SJCRH30 (cell line): ENCODE results near the gene SLC16A6. TPM values are rescaled to one million over a fixed set of nuclear protein-coding genes. Genes with fewer than 3 reads are reported as not detected.

Experiments
- DNase-seq, 2 experiments: peaks; one replicate each; pipeline ENCODE4 v3.0.0-alpha.2; 2015 to 2020
- H3K27ac ChIP-seq: fragments of 250-450 bp; sonication (Bioruptor Pico); 2 replicates; pipeline ENCODE4 v1.5.1; 2020; ENCODE audit warnings: mild to moderate bottlenecking, moderate library complexity
- H3K27me3 ChIP-seq: fragments of 250-450 bp; sonication (Bioruptor Pico); 2 replicates; pipeline ENCODE4 v1.5.1; 2020; ENCODE audit warnings: mild to moderate bottlenecking, moderate library complexity
- H3K36me3 ChIP-seq: fragments of 250-450 bp; sonication (Bioruptor Pico); 2 replicates; pipeline ENCODE4 v1.5.1; 2020; ENCODE audit warnings: mild to moderate bottlenecking, moderate library complexity
- H3K4me1 ChIP-seq: fragments of 250-450 bp; sonication (Bioruptor Pico); 2 replicates; pipeline ENCODE4 v1.5.1; 2020; ENCODE audit warnings: mild to moderate bottlenecking, moderate library complexity
- H3K4me3 ChIP-seq: fragments of 250-450 bp; sonication (Bioruptor Pico); 2 replicates; pipeline ENCODE4 v1.5.1; 2020; ENCODE audit warnings: mild to moderate bottlenecking, moderate library complexity
- H3K9me3 ChIP-seq: fragments of 250-450 bp; sonication (Bioruptor Pico); replicated peaks from 2 replicates; pipeline ENCODE4 v1.5.1; 2020; ENCODE audit warnings: mild to moderate bottlenecking, moderate library complexity
- total RNA-seq: library from RNA; depleted of rRNA; stranded (reverse); fragments of >200 nt; shearing (Covaris generic); gene quantifications from 2 replicates; pipeline ENCODE4 v1.2.3, GENCODE V29; 2014

The SLC16A6 gene
- total RNA-seq, 1 experiment from 2014 or later, result 0.30 TPM

- H3K4me3 ChIP-seq, result no peak overlapping the region
- H3K4me1 ChIP-seq, result peaks cover 15% of the 10 kb centered on the region
- no peaks in the 10 kb centered on the region for H3K36me3 ChIP-seq
- no peak overlapping the region for H3K27ac ChIP-seq
- peak in 1 of 2 experiments; percentile 25 for DNase-seq
- no peaks in the 10 kb centered on the region for H3K9me3 ChIP-seq
- no peaks in the 10 kb centered on the region for H3K27me3 ChIP-seq
Observed at GRCh38 chr17:68301438-68301959, 10.6 kb upstream of the SLC16A6 start.

GRCh38 chr17:68299817-68300216 is 8.9 kb upstream of the SLC16A6 start:
- Histone ChIP-seq H3K9me3 (no peaks in the 10 kb centered on the region), H3K36me3 (no peaks in the 10 kb centered on the region), H3K4me1 (peaks cover 15% of the 10 kb centered on the region), H3K4me3 (no peak overlapping the region), H3K27me3 (no peaks in the 10 kb centered on the region), H3K27ac (no peak overlapping the region)
- DNase-seq, result no peak

GRCh38 chr17:68298601-68299000 is 7.7 kb upstream of the SLC16A6 start:
- no peak overlapping the region for H3K4me3 ChIP-seq
- no peaks in the 10 kb centered on the region for H3K27me3 ChIP-seq
- DNase-seq, result no peak

GRCh38 chr17:68297195-68297594 is 6.3 kb upstream of the SLC16A6 start:
- Histone ChIP-seq H3K36me3 (no peaks in the 10 kb centered on the region), H3K27me3 (peaks cover 8% of the 10 kb centered on the region; the same call in 1 of the 2 replicates), H3K4me3 (no peak overlapping the region), H3K27ac (no peak overlapping the region), H3K9me3 (no peaks in the 10 kb centered on the region), H3K4me1 (peaks cover 8% of the 10 kb centered on the region)
- no peak for DNase-seq

More at GRCh38 chr17:68298601-68299000, 7.7 kb upstream of the SLC16A6 start:
- H3K36me3 ChIP-seq, result no peaks in the 10 kb centered on the region
- no peak overlapping the region for H3K27ac ChIP-seq
- peaks cover 15% of the 10 kb centered on the region for H3K4me1 ChIP-seq
- no peaks in the 10 kb centered on the region for H3K9me3 ChIP-seq

- no peaks in the 10 kb centered on the region for H3K9me3 ChIP-seq
- H3K27me3 ChIP-seq, result peaks cover 8% of the 10 kb centered on the region; the same call in 1 of the 2 replicates
- H3K4me3 ChIP-seq, result no peak overlapping the region
- DNase-seq, result no peak
- H3K27ac ChIP-seq, result no peak overlapping the region
- H3K36me3 ChIP-seq, result no peaks in the 10 kb centered on the region
- H3K4me1 ChIP-seq, result peaks cover under 1% of the 10 kb centered on the region
Observed at GRCh38 chr17:68296217-68297191, 5.6 kb upstream of the SLC16A6 start.

DNA sequence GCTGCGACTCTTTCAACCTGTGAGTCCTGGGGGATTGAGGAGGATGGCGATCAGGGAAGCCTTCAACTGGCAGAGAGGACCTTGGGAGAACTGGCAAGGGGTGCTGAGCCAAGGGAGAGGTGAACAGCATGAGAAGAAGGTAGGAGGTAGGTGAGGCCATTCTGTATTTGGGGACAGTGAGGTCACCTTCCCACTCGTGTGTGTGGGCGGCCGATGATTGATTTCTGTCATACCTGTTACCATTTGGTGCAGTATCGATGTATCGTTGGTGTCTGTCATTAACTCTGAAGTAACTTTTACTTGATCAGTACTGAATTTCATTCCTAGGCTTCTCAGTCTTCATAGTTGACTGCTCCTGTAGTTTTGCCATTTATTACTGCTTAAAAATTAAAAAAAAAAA is 4.2 kb upstream of the SLC16A6 start:
- H3K36me3 ChIP-seq, result no peaks in the 10 kb centered on the region
- no peaks in the 10 kb centered on the region for H3K4me1 ChIP-seq
- no peak overlapping the region for H3K4me3 ChIP-seq
- DNase-seq, result no peak
- no peak overlapping the region for H3K27ac ChIP-seq
- no peaks in the 10 kb centered on the region for H3K9me3 ChIP-seq
- H3K27me3 ChIP-seq, result peaks cover 8% of the 10 kb centered on the region; the same call in 1 of the 2 replicates

- H3K9me3 ChIP-seq, result no peaks in the 10 kb centered on the region
- H3K36me3 ChIP-seq, result no peaks in the 10 kb centered on the region
- H3K4me3 ChIP-seq, result no peak overlapping the region
- H3K27me3 ChIP-seq, result peaks cover 8% of the 10 kb centered on the region; the same call in 1 of the 2 replicates
- no peak overlapping the region for H3K27ac ChIP-seq
- DNase-seq, result no peak
- H3K4me1 ChIP-seq, result no peaks in the 10 kb centered on the region
Observed at GRCh38 chr17:68294617-68295016, 3.7 kb upstream of the SLC16A6 start.

GRCh38 chr17:68294196-68294555 is 3.2 kb upstream of the SLC16A6 start:
- no peaks in the 10 kb centered on the region for H3K9me3 ChIP-seq
- no peaks in the 10 kb centered on the region for H3K4me1 ChIP-seq
- no peaks in the 10 kb centered on the region for H3K36me3 ChIP-seq
- no peak overlapping the region for H3K27ac ChIP-seq
- no peak overlapping the region for H3K4me3 ChIP-seq
- DNase-seq, result no peak
- peaks cover 8% of the 10 kb centered on the region; the same call in 1 of the 2 replicates for H3K27me3 ChIP-seq

DNA sequence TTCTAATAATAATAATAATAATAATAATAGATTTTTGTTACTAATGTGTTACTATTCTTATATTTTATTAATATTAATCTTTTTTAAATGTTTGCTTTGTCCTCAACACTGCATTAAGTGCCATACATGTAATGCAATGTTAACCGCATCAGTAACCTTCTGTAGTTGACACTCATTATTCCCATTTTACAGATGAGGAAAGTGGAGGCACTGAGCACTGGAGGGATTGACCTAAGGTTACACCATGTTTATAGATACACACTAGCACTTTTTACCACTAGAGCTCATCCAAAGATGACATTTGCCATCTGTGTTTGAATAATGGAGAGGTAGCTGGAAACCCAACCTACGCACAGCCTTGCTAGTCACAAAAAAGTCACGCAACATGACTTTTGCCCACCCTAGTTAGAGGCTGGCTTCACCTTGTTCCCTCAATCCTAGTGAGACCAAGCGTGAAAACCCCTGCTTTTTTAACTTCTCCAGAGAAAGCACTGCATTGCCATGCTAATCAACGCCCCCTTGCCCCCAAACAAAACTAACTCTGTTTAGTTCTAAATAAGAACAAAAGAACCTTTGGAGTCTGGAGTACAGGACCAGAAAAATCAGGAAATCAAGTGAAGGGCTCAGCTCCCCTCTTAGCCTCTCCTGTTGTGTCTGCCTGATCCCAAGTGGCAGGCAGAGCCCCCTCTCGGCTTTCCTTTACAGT is 2.7 kb upstream of the SLC16A6 start:
- no peak for DNase-seq
- no peak overlapping the region for H3K27ac ChIP-seq
- no peaks in the 10 kb centered on the region for H3K36me3 ChIP-seq
- peaks cover 8% of the 10 kb centered on the region; the same call in 1 of the 2 replicates for H3K27me3 ChIP-seq
- no peaks in the 10 kb centered on the region for H3K9me3 ChIP-seq
- H3K4me1 ChIP-seq, result no peaks in the 10 kb centered on the region
- no peak overlapping the region for H3K4me3 ChIP-seq

- Histone ChIP-seq H3K4me3 (no peak overlapping the region), H3K27ac (no peak overlapping the region), H3K36me3 (no peaks in the 10 kb centered on the region), H3K4me1 (no peaks in the 10 kb centered on the region), H3K9me3 (no peaks in the 10 kb centered on the region), H3K27me3 (peaks cover 8% of the 10 kb centered on the region; the same call in 1 of the 2 replicates)
- no peak for DNase-seq
Observed at GRCh38 chr17:68292689-68293040, 1.7 kb upstream of the SLC16A6 start.

- H3K27me3 ChIP-seq, result peaks cover 8% of the 10 kb centered on the region; the same call in 1 of the 2 replicates
- no peaks in the 10 kb centered on the region for H3K4me1 ChIP-seq
- peak; percentile 60 to 66 for DNase-seq
- no peak overlapping the region; the same call in 1 of the 2 replicates for H3K27ac ChIP-seq
- H3K4me3 ChIP-seq, result peak overlapping the region; percentile 71
- no peaks in the 10 kb centered on the region for H3K9me3 ChIP-seq
- H3K36me3 ChIP-seq, result no peaks in the 10 kb centered on the region
Observed at GRCh38 chr17:68291836-68292688, 1.1 kb upstream of the SLC16A6 start.

DNA sequence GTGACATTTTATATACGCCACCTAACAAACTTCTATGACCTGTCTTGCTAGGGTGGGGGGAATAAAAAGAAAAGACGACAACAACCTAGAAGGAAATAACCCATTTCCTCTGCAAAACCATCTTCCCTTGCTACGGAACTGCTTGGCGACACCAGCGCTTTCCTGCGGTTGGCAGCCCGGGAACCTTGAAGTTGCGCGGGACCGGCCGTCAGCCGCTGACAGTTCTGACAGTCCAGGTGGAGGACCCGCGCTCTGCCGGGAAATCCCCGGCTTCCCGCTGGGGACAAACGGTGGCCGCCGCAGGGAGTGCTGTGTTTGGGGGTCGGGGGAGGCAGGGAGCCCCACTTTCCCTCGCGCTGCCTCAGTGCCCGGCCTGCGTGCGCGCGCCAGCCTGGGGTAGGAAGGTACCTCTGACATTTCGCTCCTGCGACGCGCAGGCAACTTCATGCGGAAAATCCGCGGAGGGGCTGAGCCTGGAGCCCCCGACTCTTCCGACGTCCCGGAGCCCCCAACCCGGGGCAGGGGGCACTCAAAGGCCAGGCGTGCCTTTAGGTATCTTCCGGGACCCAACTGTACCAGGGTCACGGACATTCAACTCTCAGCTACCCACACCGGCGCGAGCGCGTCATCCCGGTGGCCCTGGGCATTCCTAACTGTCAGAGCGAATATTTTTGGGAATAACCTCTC is 516 bp downstream of the SLC16A6 start:
- DNase-seq, result no peak
- H3K27me3 ChIP-seq, result peaks cover 8% of the 10 kb centered on the region; the same call in 1 of the 2 replicates
- no peaks in the 10 kb centered on the region for H3K36me3 ChIP-seq
- H3K4me3 ChIP-seq, result peak overlapping the region; percentile 71
- H3K9me3 ChIP-seq, result no peaks in the 10 kb centered on the region
- H3K27ac ChIP-seq, result no peak overlapping the region
- no peaks in the 10 kb centered on the region for H3K4me1 ChIP-seq

GRCh38 chr17:68289936-68290267 is 1.0 kb downstream of the SLC16A6 start:
- Histone ChIP-seq H3K27me3 (peaks cover 8% of the 10 kb centered on the region; the same call in 1 of the 2 replicates), H3K4me1 (no peaks in the 10 kb centered on the region), H3K36me3 (no peaks in the 10 kb centered on the region), H3K27ac (no peak overlapping the region), H3K9me3 (no peaks in the 10 kb centered on the region), H3K4me3 (no peak overlapping the region)
- DNase-seq, result no peak

GRCh38 chr17:68289473-68289872 is 1.5 kb downstream of the SLC16A6 start:
- Histone ChIP-seq H3K27me3 (peaks cover 8% of the 10 kb centered on the region; the same call in 1 of the 2 replicates), H3K9me3 (no peaks in the 10 kb centered on the region), H3K4me3 (no peak overlapping the region), H3K4me1 (no peaks in the 10 kb centered on the region), H3K36me3 (no peaks in the 10 kb centered on the region), H3K27ac (no peak overlapping the region)
- DNase-seq, result no peak
